COLO668 (cell line): ENCODE data around the gene NUMB.

ENCODE experiments used
- DNase-seq: peaks from one replicate; lab custom pipeline; 2025; ENCODE audit not compliant: unreplicated experiment; lab: John Stamatoyannopoulos, UW

The NUMB gene

GRCh38 chr14:73262427-73263183, 195.7 kb downstream of the NUMB start:
- DNase-seq: no peak

DNA sequence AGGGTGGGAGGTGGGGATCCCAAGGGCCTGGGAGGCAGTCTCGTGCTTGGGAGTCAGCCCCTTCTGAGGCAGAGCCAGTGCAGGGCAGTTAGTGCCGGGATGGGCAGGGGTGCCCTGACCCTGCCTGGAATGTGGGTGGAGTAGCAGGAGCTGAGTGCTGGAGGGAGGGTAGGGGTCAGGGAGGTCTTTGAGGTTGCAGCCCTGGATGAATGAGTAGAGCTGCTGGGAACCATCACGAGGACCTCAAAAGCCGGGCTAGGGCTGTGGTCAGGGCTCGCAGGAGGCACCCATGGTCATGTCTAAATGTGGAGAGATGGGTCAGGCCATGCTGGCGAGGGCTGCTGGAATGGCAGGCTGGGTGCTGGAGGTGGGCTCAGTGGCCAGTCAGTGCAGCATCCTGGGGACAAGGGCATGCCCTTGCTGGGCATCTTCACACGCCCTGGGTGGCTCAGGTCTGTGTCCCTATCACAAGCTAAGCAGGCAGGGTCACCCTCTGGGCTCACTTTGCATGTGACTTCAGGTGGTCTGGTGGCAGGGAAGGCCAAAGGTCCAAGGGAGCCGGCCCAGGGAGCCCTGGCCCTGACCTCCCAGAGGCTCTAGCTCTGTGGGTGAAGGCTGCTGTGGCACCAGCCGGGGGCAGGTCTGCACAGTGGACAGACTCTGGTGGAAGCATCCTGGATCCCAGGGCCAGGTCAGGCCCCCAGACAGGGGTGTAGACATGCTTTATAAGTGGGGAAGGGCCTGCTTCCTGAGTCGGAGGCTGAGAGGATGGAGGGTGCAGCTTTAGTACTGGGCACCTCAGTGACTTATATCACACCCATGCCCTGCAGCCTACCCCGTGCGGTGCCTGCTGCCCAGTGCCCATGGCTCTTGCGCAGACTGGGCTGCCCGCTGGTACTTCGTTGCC, 196.6 kb downstream of the NUMB start:
- DNase-seq: no peak

GRCh38 chr14:73261075-73261474, 197.3 kb downstream of the NUMB start:
- DNase-seq: no peak

- no peak for DNase-seq
These were observed 197.8 kb downstream of the NUMB start for GRCh38 chr14:73260574-73260973.

GRCh38 chr14:73259837-73260236, 198.5 kb downstream of the NUMB start:
- no peak for DNase-seq

DNA sequence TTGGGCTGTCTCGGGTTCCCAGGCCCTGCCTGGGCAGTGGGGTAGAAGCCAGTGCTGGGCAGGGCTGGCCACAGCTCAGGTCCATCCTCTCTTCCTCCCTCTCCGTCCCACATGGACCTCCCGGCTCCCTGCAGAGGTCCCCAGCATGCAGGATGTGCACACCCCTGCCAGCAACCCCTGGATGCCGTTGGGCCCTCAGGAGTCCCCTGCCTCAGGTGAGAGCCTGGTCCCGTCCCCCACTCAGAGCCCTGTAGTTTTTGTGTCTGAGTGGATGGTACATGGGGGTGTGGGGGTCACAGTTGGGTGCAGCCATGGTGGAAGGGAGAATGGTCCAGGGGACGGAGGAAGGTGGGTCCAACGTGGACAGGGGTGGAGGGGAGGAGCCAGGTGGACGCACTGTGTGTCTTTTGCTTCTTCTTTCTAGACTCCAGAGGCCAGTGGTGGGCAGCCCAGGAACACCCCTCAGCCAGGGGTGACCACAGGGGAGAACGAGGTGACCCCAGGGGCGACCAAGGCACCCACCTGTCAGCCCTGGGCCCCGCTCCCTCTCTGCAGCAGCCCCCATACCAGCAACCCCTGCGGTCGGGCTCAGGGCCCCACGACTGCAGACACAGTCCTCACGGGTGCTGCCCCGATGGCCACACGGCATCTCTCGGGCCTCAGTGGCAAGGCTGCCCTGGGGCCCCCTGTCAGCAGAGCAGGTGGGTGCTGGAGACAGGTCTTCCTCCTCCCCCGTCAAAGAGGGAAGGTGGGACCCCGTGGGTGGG, 199.3 kb downstream of the NUMB start:
- DNase-seq: no peak

- no peak for DNase-seq
These were observed 200.3 kb downstream of the NUMB start for GRCh38 chr14:73258076-73258475.

- DNase-seq: no peak
These were observed 202.6 kb downstream of the NUMB start for GRCh38 chr14:73255693-73256225.

DNA sequence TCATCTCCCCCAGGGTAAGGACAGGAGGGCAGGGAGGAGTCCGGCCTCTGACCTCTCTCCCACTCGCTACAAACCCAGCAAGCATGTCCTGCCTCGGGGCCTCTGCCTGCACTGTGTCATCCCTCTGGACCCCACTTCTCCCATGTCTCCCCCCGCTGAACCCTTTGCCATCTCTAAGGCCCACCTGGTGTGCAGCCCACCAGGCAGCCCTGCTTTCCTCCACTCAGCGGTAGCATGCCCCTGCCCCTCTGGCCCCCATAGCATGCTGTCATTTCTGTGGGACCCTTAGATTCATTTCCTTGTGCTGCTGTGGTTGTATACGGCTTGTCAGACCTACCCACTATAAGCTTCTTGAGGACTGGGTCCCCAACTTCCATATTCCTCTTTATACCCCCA, 203.3 kb downstream of the NUMB start:
- no peak for DNase-seq

- peak; percentile 24 for DNase-seq
These were observed 203.9 kb downstream of the NUMB start for GRCh38 chr14:73254247-73255004.

DNA sequence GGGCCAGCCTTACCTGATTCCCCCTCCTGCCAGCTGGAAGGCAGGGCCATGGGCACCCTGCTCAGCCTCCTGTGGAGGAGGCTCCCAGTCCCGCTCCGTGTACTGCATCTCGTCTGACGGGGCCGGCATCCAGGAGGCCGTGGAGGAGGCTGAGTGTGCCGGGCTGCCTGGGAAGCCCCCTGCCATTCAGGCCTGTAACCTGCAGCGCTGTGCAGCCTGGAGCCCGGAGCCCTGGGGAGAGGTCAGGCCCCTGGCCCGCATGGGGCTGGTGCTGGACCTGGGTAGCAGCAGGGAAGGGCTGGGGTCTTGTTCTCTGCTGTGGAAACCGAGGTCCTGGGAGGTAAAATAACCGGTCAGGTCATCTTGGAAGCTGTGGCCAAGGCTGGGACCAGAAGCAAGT, 204.6 kb downstream of the NUMB start:
- DNase-seq: no peak

- no peak for DNase-seq
These were observed 205.1 kb downstream of the NUMB start for GRCh38 chr14:73253323-73253610.

- no peak for DNase-seq
These were observed 205.6 kb downstream of the NUMB start for GRCh38 chr14:73252491-73253322.

DNA sequence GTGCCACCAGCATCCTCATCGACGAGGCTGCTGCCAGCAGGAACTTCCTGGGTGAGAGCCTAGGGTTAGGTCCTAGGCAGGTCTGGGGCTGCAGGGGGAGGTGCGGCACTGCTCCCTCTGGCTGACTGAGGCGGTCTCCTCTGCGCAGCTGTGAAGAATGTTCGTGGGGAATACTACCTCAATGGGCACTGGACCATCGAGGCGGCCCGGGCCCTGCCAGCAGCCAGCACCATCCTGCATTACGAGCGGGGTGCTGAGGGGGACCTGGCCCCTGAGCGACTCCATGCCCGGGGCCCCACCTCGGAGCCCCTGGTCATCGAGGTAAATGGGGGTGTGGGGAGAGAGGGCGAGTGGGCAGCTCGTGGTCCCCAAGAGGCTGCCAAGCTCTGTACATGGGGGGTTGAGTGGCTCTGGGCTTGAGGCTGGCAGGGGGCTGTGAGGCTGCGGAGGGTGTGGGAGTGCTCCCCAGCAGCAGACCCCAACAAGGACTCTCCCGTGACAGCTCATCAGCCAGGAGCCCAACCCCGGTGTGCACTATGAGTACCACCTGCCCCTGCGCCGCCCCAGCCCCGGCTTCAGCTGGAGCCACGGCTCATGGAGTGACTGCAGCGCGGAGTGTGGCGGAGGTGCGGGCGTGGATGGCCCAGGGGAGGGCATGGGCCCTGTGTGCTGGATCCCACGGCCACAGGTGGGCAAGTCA, 206.7 kb downstream of the NUMB start:
- no peak for DNase-seq

GRCh38 chr14:73250781-73251500, 207.4 kb downstream of the NUMB start:
- peak; percentile 95 for DNase-seq

DNA sequence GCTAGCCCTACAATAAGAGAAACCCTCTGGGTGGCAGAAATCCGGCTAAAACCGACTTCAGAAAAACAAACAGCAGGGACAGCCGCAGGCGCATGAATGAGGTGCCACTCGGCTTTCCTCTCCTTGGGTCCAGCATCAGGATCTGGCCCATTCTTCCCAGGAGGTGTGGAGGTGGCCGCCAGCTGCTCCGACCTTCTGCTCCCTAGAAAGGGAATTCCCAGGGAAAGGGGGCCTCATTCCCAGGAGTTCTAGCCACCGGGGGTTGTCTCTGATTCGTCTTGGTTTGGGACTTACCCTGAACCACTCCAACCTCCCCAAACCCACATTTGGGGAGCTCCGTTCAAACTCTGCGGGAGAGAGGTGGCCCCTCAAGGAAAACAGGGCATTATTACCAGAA, 208.0 kb downstream of the NUMB start:
- DNase-seq: no peak

GRCh38 chr14:73249564-73250316, 208.6 kb downstream of the NUMB start:
- DNase-seq: peak; percentile 25

GRCh38 chr14:73249108-73249507, 209.2 kb downstream of the NUMB start:
- DNase-seq: no peak
